Fibroblast of lung (primary cell): ENCODE measurements around the gene LCORL. TPM values are rescaled to one million over a fixed set of nuclear protein-coding genes. Genes with fewer than 3 reads are reported as not detected.

Source experiments
- DNase-seq, 2 donors: peaks; one replicate each; pipeline versions ENCODE4 v3.0.0 to v3.0.0-alpha.2; 2010; ENCODE audit warnings: low read depth in 2 of 2
- H2AFZ ChIP-seq: 2 replicates; pipeline ENCODE4 v1.5.1; 2012; ENCODE audit warnings: low read length, control low read depth, inconsistent platforms
- H3K27ac ChIP-seq: 2 replicates; pipeline ENCODE4 v1.5.1; 2011; ENCODE audit warnings: low read length, control low read depth; ENCODE audit not compliant: insufficient read depth
- H3K27me3 ChIP-seq: 2 replicates; pipeline ENCODE4 v1.5.1; 2011; ENCODE audit warnings: mild to moderate bottlenecking, low read length; ENCODE audit not compliant: control insufficient read depth, insufficient read depth
- H3K36me3 ChIP-seq: 2 replicates; pipeline ENCODE4 v1.5.1; 2011; ENCODE audit warnings: low read length; ENCODE audit not compliant: control insufficient read depth, insufficient read depth
- H3K4me1 ChIP-seq: 2 replicates; pipeline ENCODE4 v1.5.1; 2011; ENCODE audit warnings: low read length; ENCODE audit not compliant: control insufficient read depth, insufficient read depth; ENCODE audit errors: extremely low read depth
- H3K4me2 ChIP-seq: 2 replicates; pipeline ENCODE4 v1.5.1; 2011; ENCODE audit warnings: low read length, control low read depth; ENCODE audit not compliant: insufficient read depth; ENCODE audit errors: extremely low read depth
- H3K4me3 ChIP-seq, 4 experiments: fragments of 200-600 bp in 1 of 4; sonication (generic) in 1 of 4; replicated peaks in 1 of 4; 2 replicates each; pipeline ENCODE4 v1.5.1; 2011 to 2016; ENCODE audit warnings: low read length in 4 of 4, low read depth in 3 of 4, mild to moderate bottlenecking in 3 of 4, control low read depth in 2 of 4, inconsistent platforms in 1 of 4, mixed read lengths in 1 of 4; ENCODE audit not compliant: insufficient read depth in 1 of 4; ENCODE audit errors: control extremely low read depth in 1 of 4
- H3K79me2 ChIP-seq: 2 replicates; pipeline ENCODE4 v1.5.1; 2012; ENCODE audit warnings: mild to moderate bottlenecking, low read length, inconsistent platforms; ENCODE audit not compliant: control insufficient read depth, insufficient read depth
- H3K9ac ChIP-seq: 2 replicates; pipeline ENCODE4 v1.5.1; 2011; ENCODE audit warnings: mild to moderate bottlenecking, low read length, control low read depth; ENCODE audit not compliant: insufficient read depth
- H3K9me3 ChIP-seq: 2 replicates; pipeline ENCODE4 v1.5.1; 2012; ENCODE audit warnings: low read depth, low read length; ENCODE audit not compliant: control insufficient read depth, insufficient read depth
- H4K20me1 ChIP-seq: 2 replicates; pipeline ENCODE4 v1.5.1; 2011; ENCODE audit warnings: low read length; ENCODE audit not compliant: control insufficient read depth, insufficient read depth; ENCODE audit errors: extremely low read depth
- CTCF ChIP-seq, 2 donors: IDR thresholded peaks in 1 of 2; conservative IDR thresholded peaks in 1 of 2; 1 replicate in 1 of 2; 2 replicates in 1 of 2; pipeline ENCODE4 v1.5.1; 2011 to 2012; ENCODE audit warnings: low read length in 2 of 2, control low read depth in 1 of 2, inconsistent platforms in 1 of 2, low read depth in 1 of 2, mild to moderate bottlenecking in 1 of 2
- EZH2 ChIP-seq: IDR thresholded peaks from 2 replicates; pipeline ENCODE4 v1.5.1; 2012; ENCODE audit warnings: low read length, control low read depth, mild to moderate bottlenecking; ENCODE audit errors: missing control alignments
- polyA plus RNA-seq, 2 donors: library from polyadenylated mRNA; depleted of rRNA in 1 of 2; stranded (reverse) in 1 of 2; unstranded in 1 of 2; fragments of >200 nt; gene quantifications; 2 replicates each; pipeline ENCODE4 v1.2.1, GENCODE V29; 2011 to 2012; ENCODE audit warnings: missing spikeins in 1 of 2
- total RNA-seq: library from RNA; depleted of rRNA; stranded (reverse); fragments of >200 nt; gene quantifications from 2 replicates; pipeline ENCODE4 v1.2.1, GENCODE V29; 2014

Gene LCORL
- total and polyA plus RNA-seq, 2 donors (not counting 1 experiment from before 2014, with no cell fraction given) = 8.5 to 13.5 TPM

- no peaks in the 10 kb centered on the region for H4K20me1 ChIP-seq
- no peak overlapping the region for H2AFZ ChIP-seq
- H3K4me2 ChIP-seq = no peak overlapping the region
- H3K9me3 ChIP-seq = no peaks in the 10 kb centered on the region
- H3K9ac ChIP-seq = no peak overlapping the region
- H3K79me2 ChIP-seq = peaks cover 3% of the 10 kb centered on the region
- no peak for DNase-seq
- no peaks in the 10 kb centered on the region for H3K4me1 ChIP-seq
- H3K27me3 ChIP-seq = no peaks in the 10 kb centered on the region
- H3K27ac ChIP-seq = no peak overlapping the region
- TF ChIP-seq CTCF (conservative IDR thresholded peaks at IDR 0.05 in 1 of 2, IDR thresholded peaks at IDR 0.05 in 1 of 2; ENCODE audit: low read depth in 1 of 2, low read length in 2 of 2) (no peak), EZH2 (no peak)
- no peaks in the 10 kb centered on the region for H3K36me3 ChIP-seq
- no peak overlapping the region for H3K4me3 ChIP-seq
Measured at GRCh38 chr4:17966312-17966711, 55.2 kb downstream of the LCORL start.

- TF ChIP-seq EZH2 = no peak
- TF ChIP-seq CTCF (conservative IDR thresholded peaks at IDR 0.05 in 1 of 2, IDR thresholded peaks at IDR 0.05 in 1 of 2; ENCODE audit: low read depth in 1 of 2, low read length in 2 of 2) = no peak
- Histone ChIP-seq H3K4me1 (no peaks in the 10 kb centered on the region), H3K79me2 (peaks cover 3% of the 10 kb centered on the region), H2AFZ (no peak overlapping the region), H3K36me3 (no peaks in the 10 kb centered on the region), H3K9ac (no peak overlapping the region), H3K9me3 (no peaks in the 10 kb centered on the region), H3K4me2 (peak overlapping the region; percentile 10), H4K20me1 (no peaks in the 10 kb centered on the region), H3K27me3 (no peaks in the 10 kb centered on the region), H3K27ac (no peak overlapping the region), H3K4me3 (no peak overlapping the region)
- DNase-seq = peak in 1 of 2 donors; percentile 28
Measured at GRCh38 chr4:17964576-17964975, 57.0 kb downstream of the LCORL start.

GRCh38 chr4:17962171-17962570 is 59.4 kb downstream of the LCORL start:
- no peak overlapping the region for H3K27ac ChIP-seq
- no peak overlapping the region for H3K4me2 ChIP-seq
- no peaks in the 10 kb centered on the region for H3K9me3 ChIP-seq
- H3K4me3 ChIP-seq = no peak overlapping the region
- peak in 1 of 2 donors; percentile 24 for DNase-seq
- H4K20me1 ChIP-seq = no peaks in the 10 kb centered on the region
- H3K79me2 ChIP-seq = peaks cover 3% of the 10 kb centered on the region
- no peaks in the 10 kb centered on the region for H3K27me3 ChIP-seq
- H2AFZ ChIP-seq = no peak overlapping the region
- H3K36me3 ChIP-seq = no peaks in the 10 kb centered on the region
- no peaks in the 10 kb centered on the region for H3K4me1 ChIP-seq
- TF ChIP-seq CTCF (conservative IDR thresholded peaks at IDR 0.05 in 1 of 2, IDR thresholded peaks at IDR 0.05 in 1 of 2; ENCODE audit: low read depth in 1 of 2, low read length in 2 of 2) = no peak
- no peak for TF ChIP-seq EZH2
- no peak overlapping the region for H3K9ac ChIP-seq
